ENCODE results near the gene GKN1.
A peak's percentile ranks its signal among the peaks of the same experiment; 100 is the strongest.

Gene GKN1

GRCh38 chr2:68974251-68974650 lies at the start of gene GKN1:
Gene GKN1 (plus strand): TSS chr2:68974636. CDS start chr2:68974678, 42 bp downstream.
- no peak for DNase-seq (ENCODE audit: low read depth)
- in situ Hi-C loops (cut with HindIII; ENCODE audit: low sequenced_read_pairs), result no loop called here
- TF ChIP-seq CTCF (IDR thresholded peaks at IDR 0.05; ENCODE audit: low read depth, low read length, missing control alignments), result no peak
- H3K4me3 ChIP-seq (ENCODE audit: low read depth, low read length), result no peak within 1 kb of the TSS

- peak; percentile 93 for TF ChIP-seq CTCF (IDR thresholded peaks at IDR 0.05; ENCODE audit: low read depth, low read length, missing control alignments)
- H3K4me3 ChIP-seq (ENCODE audit: low read depth, low read length), result no peak overlapping the region
- in situ Hi-C loops (cut with HindIII; ENCODE audit: low sequenced_read_pairs), result no loop called here
- no peak for DNase-seq (ENCODE audit: low read depth)
Observed at GRCh38 chr2:68925295-68925896, 49.0 kb upstream of the GKN1 start.

GRCh38 chr2:68926796-68927195 lies 47.6 kb upstream of the GKN1 start:
- no peak for TF ChIP-seq CTCF (IDR thresholded peaks at IDR 0.05; ENCODE audit: low read depth, low read length, missing control alignments)
- H3K4me3 ChIP-seq (ENCODE audit: low read depth, low read length), result no peak overlapping the region
- DNase-seq (ENCODE audit: low read depth), result no peak
- in situ Hi-C loops (cut with HindIII; ENCODE audit: low sequenced_read_pairs), result no loop called here

- no peak overlapping the region for H3K4me3 ChIP-seq (ENCODE audit: low read depth, low read length)
- no peak for DNase-seq (ENCODE audit: low read depth)
- in situ Hi-C loops (cut with HindIII; ENCODE audit: low sequenced_read_pairs), result no loop called here
- TF ChIP-seq CTCF (IDR thresholded peaks at IDR 0.05; ENCODE audit: low read depth, low read length, missing control alignments), result no peak
Observed at GRCh38 chr2:68931149-68931711, 43.2 kb upstream of the GKN1 start.

- no peak for TF ChIP-seq CTCF (IDR thresholded peaks at IDR 0.05; ENCODE audit: low read depth, low read length, missing control alignments)
- no peak overlapping the region for H3K4me3 ChIP-seq (ENCODE audit: low read depth, low read length)
- DNase-seq (ENCODE audit: low read depth), result no peak
- in situ Hi-C loops (cut with HindIII; ENCODE audit: low sequenced_read_pairs), result no loop called here
Observed at GRCh38 chr2:68931799-68932198, 42.6 kb upstream of the GKN1 start.

GRCh38 chr2:68932402-68932801 lies 42.0 kb upstream of the GKN1 start:
- in situ Hi-C loops (cut with HindIII; ENCODE audit: low sequenced_read_pairs), result no loop called here

More at GRCh38 chr2:68932402-68932801, 42.0 kb upstream of the GKN1 start:
- H3K4me3 ChIP-seq (ENCODE audit: low read depth, low read length), result no peak overlapping the region
- TF ChIP-seq CTCF (IDR thresholded peaks at IDR 0.05; ENCODE audit: low read depth, low read length, missing control alignments), result no peak
- DNase-seq (ENCODE audit: low read depth), result no peak
